Adrenal gland (tissue), 12 donors: Measurements from ENCODE around the gene NAP1L1. TPM values are rescaled to one million over a fixed set of nuclear protein-coding genes. Genes with fewer than 3 reads are reported as not detected.
"Not testable (repeated sequence)": the region's sequence is repeated elsewhere in the genome, so short reads cannot be mapped to it uniquely, and the experiment has no call there.

Experiments
- DNase-seq, 7 donors: peaks; one replicate each; pipeline ENCODE4 v3.0.0-alpha.2; 2019 to 2020
- H3K27ac ChIP-seq, 5 donors: fragments of 200-600 bp; sonication (generic) in 4 of 5; 1 replicate in 3 of 5; 2 replicates in 2 of 5; pipeline versions ENCODE4 v1.5.1 to v1.8.0; 2016 to 2020; ENCODE audit warnings: mild to moderate bottlenecking in 1 of 5
- H3K27me3 ChIP-seq: fragments of 200-600 bp; 2 replicates; pipeline ENCODE4 v1.8.0; 2021
- H3K36me3 ChIP-seq, 2 donors: fragments of 200-600 bp; replicated peaks in 1 of 2; 1 replicate in 1 of 2; 2 replicates in 1 of 2; pipeline versions ENCODE4 v1.5.1 to v1.8.0; 2018 to 2022
- H3K4me1 ChIP-seq, 2 donors: fragments of 200-600 bp; replicated peaks in 1 of 2; 1 replicate in 1 of 2; 2 replicates in 1 of 2; pipeline versions ENCODE4 v1.5.1 to v1.8.0; 2018 to 2021
- H3K4me3 ChIP-seq, 4 donors: fragments of 200-600 bp; sonication (generic) in 3 of 4; one replicate each; pipeline ENCODE4 v1.5.1; 2016 to 2018
- H3K9me3 ChIP-seq, 3 donors: fragments of 200-600 bp; sonication (generic) in 1 of 3; replicated peaks in 1 of 3; 1 replicate in 2 of 3; 2 replicates in 1 of 3; pipeline versions ENCODE4 v1.5.1 to v1.8.0; 2016 to 2021
- CTCF ChIP-seq, 6 experiments: fragments of 450-650 bp in 4 of 6; fragments of 200-600 bp in 2 of 6; sonication (generic) in 1 of 6; IDR thresholded peaks; 1 replicate in 5 of 6; 2 replicates in 1 of 6; pipeline versions ENCODE4 v1.5.1 to v1.8.0; 2016 to 2021; ENCODE audit warnings: antibody characterized with exemption in 6 of 6, mild to moderate bottlenecking in 2 of 6, moderate library complexity in 1 of 6
- POLR2A ChIP-seq, 2 donors: fragments of 450-650 bp; IDR thresholded peaks; one replicate each; pipeline ENCODE4 v1.6.1; 2017; ENCODE audit warnings: antibody characterized with exemption in 2 of 2, mild to moderate bottlenecking in 2 of 2, moderate library complexity in 1 of 2
- WGBS, 4 donors: extraction: QIAGEN DNeasy Blood & Tissue Kit in 2 of 4; methylation state at CpG; one replicate each; pipeline versions ENCODE4 v1.1.5 to v1.1.7; 2013 to 2017; 5-methylcytosine and 5-hydroxymethylcytosine counted together
- intact Hi-C, 2 donors: fragments of 100-400 bp; cut with DNase I; formaldehyde crosslinking; loops; one replicate each; pipeline versions ENCODE4 v1.14.1 to v1.15.0; 2022 to 2023
- polyA plus RNA-seq, 3 donors: library from polyadenylated mRNA; stranded (reverse); fragments of 200-250 nt in 2 of 3; fragments of 350-450 nt in 1 of 3; fragmentation: Illumina TruSeq in 1 of 3; extraction: RNeasy Lipid Tissue Mini Kit (QIAGEN cat#74804) in 1 of 3; gene quantifications; one replicate each; pipeline ENCODE4 v1.2.3, GENCODE V29; 2013 to 2014
- total RNA-seq, 9 donors: library from RNA; depleted of rRNA in 4 of 9; stranded (reverse); fragments of >200 nt in 4 of 9; fragments of 120-200 nt in 1 of 9; fragmentation: NEBNext Ultra II Directional in 1 of 9; extraction: Animal tissue kit (Norgen Biotek cat#: 25700) in 1 of 9; gene quantifications; one replicate each; pipeline versions ENCODE4 v1.1.0 to v1.2.4, GENCODE V29; 2013 to 2023
- donor health status: healthy with polysubstance abuse.
- donor health status: Bipolar disorder and iron deficiency.
- donor health status: DM: yes; HTN: yes; CAD: no.
- donor health status: DM: no; HTN: no; CAD: no.
- donor health status: DM: no; HTN: no; CAD: no.
- donor health status: DM: yes; HTN: yes; CAD: no.

Gene NAP1L1
- total and polyA plus RNA-seq, 12 donors: 216 to 518 (median 347) TPM

- Histone ChIP-seq H3K27ac (no peak overlapping the region), H3K4me3 (no peak overlapping the region), H3K4me1 (no peaks in the 10 kb centered on the region), H3K27me3 (no peaks in the 10 kb centered on the region), H3K9me3 (no peaks in the 10 kb centered on the region), H3K36me3 (no peaks in the 10 kb centered on the region)
- intact Hi-C loops: no loop called here
- 69 to 83% (median 73%) methylated on average over 5 of the region's 5 CpGs for WGBS, 4 donors
- TF ChIP-seq POLR2A (IDR thresholded peaks at IDR 0.05): no peak
- no peak for DNase-seq
These were observed 92.7 kb downstream of the NAP1L1 start for GRCh38 chr12:75991753-75992152.

DNA sequence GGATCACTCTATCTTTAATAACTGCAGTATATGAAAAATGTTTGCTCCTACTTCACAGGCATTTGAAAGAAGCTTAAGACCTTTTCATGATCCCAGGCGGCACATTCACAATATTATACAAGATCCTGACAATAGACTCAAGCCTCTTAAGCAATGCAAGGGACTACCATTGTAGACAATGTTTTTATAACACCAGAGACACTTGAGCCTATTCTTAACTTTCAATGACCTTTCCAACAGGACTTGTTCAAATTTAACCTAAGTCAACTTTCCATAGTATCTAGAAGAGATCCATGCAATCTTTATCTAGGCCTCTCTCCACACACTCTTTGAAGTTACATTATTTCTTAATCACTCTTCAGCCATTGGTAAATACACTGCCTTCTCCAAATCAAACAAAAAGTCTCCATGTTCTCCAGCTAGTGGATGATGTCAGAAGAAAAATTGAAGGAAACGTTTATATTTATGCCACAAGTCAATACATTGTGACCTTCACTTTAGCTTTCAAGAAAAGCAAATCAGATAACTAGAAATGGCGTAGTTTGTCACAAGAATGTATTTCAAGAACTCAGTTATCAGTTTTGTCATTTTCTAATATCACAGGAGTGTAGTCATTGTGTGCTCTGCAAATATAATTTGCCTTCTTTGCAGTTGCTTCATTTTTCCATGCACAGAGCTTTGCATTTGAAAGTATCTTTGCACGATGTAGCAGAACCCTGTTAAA is 94.1 kb downstream of the NAP1L1 start:
- 73 to 82% (median 77%) methylated on average over 4 of the region's 4 CpGs for WGBS, 4 donors

GRCh38 chr12:75987709-75988108 is 96.8 kb downstream of the NAP1L1 start:
- H3K4me1 ChIP-seq, intact Hi-C loops, H3K27me3 ChIP-seq, H3K27ac ChIP-seq, H3K4me3 ChIP-seq, H3K9me3 ChIP-seq, H3K36me3 ChIP-seq, DNase-seq: not testable (repeated sequence)
- 92 to 100% (median 98%) methylated on average over 1 of the region's 1 CpG for WGBS, 4 donors

More for the DNA sequence above, 94.1 kb downstream of the NAP1L1 start:
- no peaks in the 10 kb centered on the region for H3K36me3 ChIP-seq
- H3K27ac ChIP-seq: no peak overlapping the region
- TF ChIP-seq CTCF (IDR thresholded peaks at IDR 0.05) (no peak), POLR2A (IDR thresholded peaks at IDR 0.05) (no peak)
- no peaks in the 10 kb centered on the region for H3K4me1 ChIP-seq
- DNase-seq: no peak
- no peaks in the 10 kb centered on the region for H3K27me3 ChIP-seq
- intact Hi-C loops: no loop called here
- no peak overlapping the region for H3K4me3 ChIP-seq
- no peaks in the 10 kb centered on the region for H3K9me3 ChIP-seq

Other genes with a start within 250 kb of the NAP1L1 start
- gene PHLDA1, start 52.9 kb downstream of the NAP1L1 start, total RNA-seq: 10 to 100 TPM; 13.1 to 49.3 (median 33.3) TPM
- gene PHLDA1, start 52.9 kb downstream of the NAP1L1 start, polyA plus RNA-seq: 10 to 100 TPM; 12.2 to 19.7 (median 17.6) TPM